Stimulated activated naive CD8-positive, alpha-beta T cell treated with anti-CD3 and anti-CD28 coated beads, Interleukin-15, amount 100 ng/mL, for 72 hours (primary cell): Measurements from ENCODE around the gene HSPA12A.

Experiments used
- ATAC-seq: fragments of 150-1000 bp; cut with Tn5 transposase; 2 replicates; pipeline ENCODE4 v1.10.0; 2021; ENCODE audit warnings: mild to moderate bottlenecking, moderate library complexity
- DNase-seq, 2 donors: peaks; one replicate each; pipeline ENCODE4 v3.0.0; 2021 to 2022
- H3K27ac Mint-ChIP-seq, 2 donors: one replicate each; pipeline ENCODE4 v1.8.0; 2022; ENCODE audit warnings: mild to moderate bottlenecking in 2 of 2, mixed read lengths in 2 of 2, moderate library complexity in 2 of 2
- H3K27me3 Mint-ChIP-seq: one replicate; pipeline ENCODE4 v1.8.0; 2022; ENCODE audit warnings: mixed read lengths
- H3K4me1 Mint-ChIP-seq: one replicate; pipeline ENCODE4 v1.8.0; 2022; ENCODE audit warnings: mild to moderate bottlenecking, mixed read lengths
- H3K4me3 Mint-ChIP-seq, 2 donors: one replicate each; pipeline ENCODE4 v1.8.0; 2022; ENCODE audit warnings: mild to moderate bottlenecking in 2 of 2, mixed read lengths in 2 of 2, moderate library complexity in 1 of 2
- H3K9me3 Mint-ChIP-seq, 2 donors: one replicate each; pipeline ENCODE4 v1.8.0; 2022; ENCODE audit warnings: mixed read lengths in 2 of 2

Gene HSPA12A, protein sequence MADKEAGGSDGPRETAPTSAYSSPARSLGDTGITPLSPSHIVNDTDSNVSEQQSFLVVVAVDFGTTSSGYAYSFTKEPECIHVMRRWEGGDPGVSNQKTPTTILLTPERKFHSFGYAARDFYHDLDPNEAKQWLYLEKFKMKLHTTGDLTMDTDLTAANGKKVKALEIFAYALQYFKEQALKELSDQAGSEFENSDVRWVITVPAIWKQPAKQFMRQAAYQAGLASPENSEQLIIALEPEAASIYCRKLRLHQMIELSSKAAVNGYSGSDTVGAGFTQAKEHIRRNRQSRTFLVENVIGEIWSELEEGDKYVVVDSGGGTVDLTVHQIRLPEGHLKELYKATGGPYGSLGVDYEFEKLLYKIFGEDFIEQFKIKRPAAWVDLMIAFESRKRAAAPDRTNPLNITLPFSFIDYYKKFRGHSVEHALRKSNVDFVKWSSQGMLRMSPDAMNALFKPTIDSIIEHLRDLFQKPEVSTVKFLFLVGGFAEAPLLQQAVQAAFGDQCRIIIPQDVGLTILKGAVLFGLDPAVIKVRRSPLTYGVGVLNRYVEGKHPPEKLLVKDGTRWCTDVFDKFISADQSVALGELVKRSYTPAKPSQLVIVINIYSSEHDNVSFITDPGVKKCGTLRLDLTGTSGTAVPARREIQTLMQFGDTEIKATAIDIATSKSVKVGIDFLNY

DNA sequence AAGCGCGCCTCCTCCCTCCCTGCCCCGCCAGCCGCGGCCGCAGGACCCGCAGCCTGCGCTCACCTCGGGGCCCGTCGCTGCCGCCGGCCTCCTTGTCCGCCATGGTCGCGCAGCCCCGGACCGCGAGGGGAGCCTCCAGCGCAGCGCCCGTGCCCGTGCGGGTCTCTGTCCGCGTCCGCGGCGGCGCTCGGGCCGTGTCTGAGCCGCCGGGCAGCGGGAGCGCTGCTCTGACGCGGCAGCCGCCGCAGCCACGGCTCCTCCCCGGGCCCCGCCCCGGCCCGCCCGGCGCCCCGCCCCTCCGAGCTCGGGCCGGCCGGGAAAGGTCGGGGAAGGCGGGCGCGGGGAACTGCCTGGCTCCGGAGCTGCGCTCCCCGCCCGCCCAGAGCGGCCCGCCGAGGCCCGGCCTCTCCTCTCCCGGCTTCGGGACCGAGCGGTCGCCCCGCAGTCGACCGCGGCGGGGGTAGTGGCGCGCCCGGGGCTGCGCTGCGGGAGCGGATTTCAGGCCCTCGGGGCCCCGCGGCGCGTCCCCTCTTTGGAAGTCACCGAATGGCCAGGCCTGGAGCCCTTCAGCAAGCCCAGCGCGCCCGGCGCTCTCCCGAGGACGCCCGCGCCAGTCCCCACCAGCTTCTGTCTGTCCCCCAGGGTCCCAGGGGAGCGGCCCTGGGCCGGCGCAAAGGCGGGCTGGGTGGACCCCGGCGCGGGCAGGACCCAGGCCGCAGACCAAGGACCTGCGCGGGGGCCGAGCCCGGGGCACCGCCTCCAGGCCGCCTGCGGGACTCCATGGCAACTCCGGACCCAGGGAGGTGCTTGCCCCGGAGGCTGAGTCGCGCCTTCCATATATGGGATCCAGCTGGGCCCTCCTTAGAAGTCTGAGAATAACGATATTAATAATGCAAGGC is at the start of gene HSPA12A:
TSS of gene HSPA12A (minus strand) at position 200 of the 899 bp plus-strand sequence. CDS start at position 103, 97 bp downstream.
- H3K4me3 Mint-ChIP-seq: peak within 1 kb of the TSS; percentile 63 to 66
- H3K9me3 Mint-ChIP-seq: peaks cover 0 to 3% of the 10 kb centered on the region in 2 donors
- ATAC-seq (peak; percentile 82), DNase-seq (peak; percentile 24 to 45)
- peaks cover 85% of the 10 kb centered on the region for H3K27me3 Mint-ChIP-seq
- H3K27ac Mint-ChIP-seq: no peak within 1 kb of the TSS
- H3K4me1 Mint-ChIP-seq: peaks cover 6% of the 10 kb centered on the region

DNA sequence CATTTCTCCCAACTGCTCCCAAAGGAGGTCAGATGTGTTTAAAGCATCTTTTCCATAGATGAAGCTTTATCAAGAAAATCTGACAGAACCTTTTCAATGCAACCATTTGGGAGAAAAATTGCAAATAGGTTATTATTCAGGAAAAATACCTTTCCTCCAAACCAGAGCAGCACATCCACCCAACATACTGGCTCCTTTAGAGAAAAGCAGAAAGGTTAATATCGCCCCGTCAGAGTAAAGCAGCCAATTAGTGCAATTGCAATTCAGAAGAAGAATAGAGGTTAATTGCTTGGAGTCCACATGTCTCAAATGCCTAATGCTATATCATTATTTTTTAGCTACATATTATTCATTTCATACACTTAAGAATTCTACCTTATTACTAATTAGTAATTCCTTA is 48.9 kb upstream of the HSPA12A start:
- no peak overlapping the region for H3K4me3 Mint-ChIP-seq
- H3K27ac Mint-ChIP-seq: no peak overlapping the region
- H3K4me1 Mint-ChIP-seq: peaks cover 20% of the 10 kb centered on the region
- ATAC-seq: no peak
- no peaks in the 10 kb centered on the region for H3K9me3 Mint-ChIP-seq
- peaks cover 29% of the 10 kb centered on the region for H3K27me3 Mint-ChIP-seq
- DNase-seq: no peak

DNA sequence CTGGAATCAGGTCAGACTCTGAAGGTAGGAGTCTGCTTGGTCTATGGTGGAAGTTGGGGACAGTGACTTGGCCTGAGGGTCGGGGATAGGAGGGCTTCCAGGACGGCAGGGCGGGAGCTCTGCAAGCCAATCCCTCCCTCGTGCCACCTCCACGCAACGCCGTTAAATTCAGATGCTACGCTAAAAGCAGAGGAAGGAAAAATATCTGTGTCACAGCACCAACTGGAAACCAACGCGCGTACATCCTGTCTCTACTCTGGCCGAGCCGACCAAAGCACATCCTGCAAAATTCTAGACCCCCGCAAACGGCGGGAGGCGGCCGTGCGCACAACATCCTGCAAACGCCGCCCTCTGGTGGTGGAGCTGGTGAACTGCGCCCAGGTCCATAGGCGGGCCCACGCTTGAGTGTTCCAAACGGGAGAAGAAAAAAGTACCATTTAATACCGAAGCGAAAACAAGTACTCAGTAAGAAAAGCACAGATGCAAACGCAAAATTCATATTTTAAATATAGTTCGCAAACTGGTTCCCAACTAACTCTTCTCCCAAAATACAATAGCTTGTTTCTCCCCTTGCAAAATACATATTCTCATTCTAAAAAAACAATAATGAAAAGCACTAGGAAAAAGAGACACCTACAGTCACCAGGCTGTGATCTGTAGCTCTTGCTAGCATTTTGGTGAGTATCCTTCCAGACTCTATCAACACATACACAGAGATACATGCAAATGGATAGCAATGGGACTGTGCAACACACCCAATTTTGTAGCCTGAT is 45.7 kb upstream of the HSPA12A start:
- H3K4me1 Mint-ChIP-seq: peaks cover 20% of the 10 kb centered on the region
- H3K4me3 Mint-ChIP-seq: peak overlapping the region; percentile 49 to 55
- peak; percentile 89 for ATAC-seq
- DNase-seq: peak; percentile 72 to 77
- peak overlapping the region; percentile 42 to 52 for H3K27ac Mint-ChIP-seq
- peaks cover 37% of the 10 kb centered on the region for H3K27me3 Mint-ChIP-seq
- H3K9me3 Mint-ChIP-seq: no peaks in the 10 kb centered on the region

DNA sequence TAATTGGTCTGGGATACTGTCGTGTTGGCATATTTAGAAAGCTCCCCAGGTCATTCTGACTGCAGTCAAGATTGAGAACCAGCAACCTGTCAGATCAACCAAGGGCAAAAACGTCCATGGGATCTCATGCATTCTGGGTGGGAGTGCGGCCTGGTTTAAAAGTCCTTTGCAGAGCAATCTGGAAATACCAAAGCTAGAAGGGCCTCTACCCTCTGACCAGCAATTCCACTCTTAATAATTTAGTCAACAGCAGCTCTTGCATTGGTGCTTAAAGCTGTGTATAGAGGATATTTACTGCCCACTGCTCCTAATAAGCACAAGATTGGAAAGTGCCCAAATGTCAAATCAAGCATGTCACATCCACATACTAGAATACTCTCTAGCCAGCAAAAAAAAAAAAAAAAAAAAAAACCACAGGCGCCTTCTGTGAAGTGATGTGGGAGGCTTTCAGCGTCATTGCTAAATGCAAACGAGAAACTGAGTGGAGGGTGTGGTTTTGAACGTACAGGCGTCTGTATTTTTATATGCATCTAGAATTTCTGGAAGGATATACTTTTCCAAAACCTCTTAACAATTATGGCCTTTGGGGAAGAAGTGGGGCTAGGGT is 44.8 kb upstream of the HSPA12A start:
- DNase-seq (no peak), ATAC-seq (no peak)
- H3K4me3 Mint-ChIP-seq: peak overlapping the region; percentile 49 to 55
- peaks cover 14% of the 10 kb centered on the region for H3K4me1 Mint-ChIP-seq
- peak overlapping the region in 1 of 2 donors; percentile 52 for H3K27ac Mint-ChIP-seq
- H3K9me3 Mint-ChIP-seq: no peaks in the 10 kb centered on the region
- H3K27me3 Mint-ChIP-seq: peaks cover 34% of the 10 kb centered on the region

DNA sequence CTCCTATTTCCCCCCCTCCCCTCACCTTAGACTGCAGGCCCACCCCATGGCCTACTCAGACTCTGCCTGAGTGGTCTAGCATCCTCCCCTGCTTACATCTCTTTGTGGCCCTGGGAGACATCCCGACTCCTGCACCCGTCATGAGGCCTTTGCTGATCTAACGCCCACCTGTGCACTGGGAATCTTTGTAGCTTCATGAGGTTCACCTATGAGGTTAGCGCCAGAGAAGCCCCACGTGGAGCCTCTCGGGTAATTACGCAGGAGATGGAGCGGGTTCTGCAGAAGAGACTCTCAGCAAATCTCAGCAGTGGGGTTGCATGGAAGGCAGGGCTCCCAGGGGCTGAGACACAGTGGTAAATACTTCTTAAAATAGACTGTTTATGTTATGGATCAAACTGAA is 43.5 kb upstream of the HSPA12A start:
- H3K4me3 Mint-ChIP-seq: no peak overlapping the region
- peaks cover 14% of the 10 kb centered on the region for H3K4me1 Mint-ChIP-seq
- no peak for DNase-seq
- peaks cover 31% of the 10 kb centered on the region for H3K27me3 Mint-ChIP-seq
- ATAC-seq: no peak
- no peaks in the 10 kb centered on the region for H3K9me3 Mint-ChIP-seq
- no peak overlapping the region for H3K27ac Mint-ChIP-seq

DNA sequence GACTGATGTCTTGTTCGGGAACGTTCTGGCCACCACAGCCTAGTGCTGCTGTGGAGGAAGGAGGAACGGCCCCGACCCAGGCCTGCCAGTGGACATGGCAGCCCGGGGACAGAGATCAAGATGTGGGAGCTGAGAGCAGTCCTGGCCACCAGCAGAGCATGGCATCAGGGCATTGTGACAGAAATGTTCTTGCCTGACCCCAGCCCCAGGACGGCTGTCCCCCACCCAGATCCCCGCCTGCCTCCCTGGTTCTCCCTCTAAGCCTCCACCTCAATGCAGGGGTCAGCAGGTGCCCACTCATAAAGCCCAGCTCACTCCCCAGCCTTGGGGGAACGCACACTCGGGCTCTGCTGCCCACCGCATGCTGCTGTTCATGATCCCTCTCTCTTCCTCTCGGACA is 42.9 kb upstream of the HSPA12A start:
- DNase-seq (no peak), ATAC-seq (no peak)
- Mint-ChIP-seq H3K4me3 (no peak overlapping the region), H3K27ac (no peak overlapping the region), H3K4me1 (peaks cover 14% of the 10 kb centered on the region), H3K27me3 (peaks cover 25% of the 10 kb centered on the region), H3K9me3 (no peaks in the 10 kb centered on the region)

DNA sequence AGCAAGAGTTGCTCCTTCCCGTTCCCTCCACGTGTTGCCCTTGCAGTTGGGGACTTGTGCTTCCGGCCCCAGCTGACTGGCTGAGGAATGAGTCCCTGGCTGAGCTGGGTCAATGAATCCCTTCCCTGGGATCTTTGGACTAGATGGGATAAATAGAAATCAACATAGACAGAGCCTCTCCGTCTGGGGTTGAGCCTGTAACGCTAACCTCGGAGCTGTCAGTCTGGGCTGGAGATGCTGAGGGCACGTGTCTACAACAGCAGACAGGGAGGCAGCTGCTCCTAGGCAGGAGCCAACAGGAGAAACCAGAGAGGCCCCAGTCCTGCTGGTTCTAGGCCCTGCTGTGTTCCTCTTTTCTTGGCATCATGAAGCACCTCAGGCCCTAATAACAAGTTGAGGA is 42.3 kb upstream of the HSPA12A start:
- Mint-ChIP-seq H3K9me3 (no peaks in the 10 kb centered on the region), H3K4me1 (peaks cover 14% of the 10 kb centered on the region), H3K4me3 (no peak overlapping the region), H3K27me3 (peaks cover 22% of the 10 kb centered on the region), H3K27ac (no peak overlapping the region)
- DNase-seq: no peak
- ATAC-seq: no peak

DNA sequence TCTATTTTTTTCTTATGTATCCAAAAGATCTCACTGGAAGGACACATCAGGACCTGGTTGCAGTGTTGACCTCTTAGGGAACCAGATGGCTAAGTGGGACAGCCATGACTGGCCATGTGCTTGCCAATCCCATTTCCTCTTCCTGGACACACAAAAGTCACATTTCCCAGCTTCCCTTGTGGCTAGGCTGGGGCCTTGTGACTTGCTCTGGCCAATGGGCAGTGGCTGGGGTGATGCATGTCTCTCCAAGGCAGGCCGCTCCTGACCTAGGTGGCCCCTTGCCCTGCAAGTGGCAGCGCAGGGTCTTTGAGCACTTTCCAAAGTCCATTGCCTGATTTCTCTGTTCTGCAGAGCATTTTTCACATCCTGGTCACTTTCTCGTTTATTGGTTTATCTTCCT is 41.7 kb upstream of the HSPA12A start:
- no peak for ATAC-seq
- DNase-seq: no peak
- Mint-ChIP-seq H3K4me3 (no peak overlapping the region), H3K27me3 (peaks cover 26% of the 10 kb centered on the region), H3K27ac (no peak overlapping the region), H3K9me3 (no peaks in the 10 kb centered on the region), H3K4me1 (peaks cover 14% of the 10 kb centered on the region)

DNA sequence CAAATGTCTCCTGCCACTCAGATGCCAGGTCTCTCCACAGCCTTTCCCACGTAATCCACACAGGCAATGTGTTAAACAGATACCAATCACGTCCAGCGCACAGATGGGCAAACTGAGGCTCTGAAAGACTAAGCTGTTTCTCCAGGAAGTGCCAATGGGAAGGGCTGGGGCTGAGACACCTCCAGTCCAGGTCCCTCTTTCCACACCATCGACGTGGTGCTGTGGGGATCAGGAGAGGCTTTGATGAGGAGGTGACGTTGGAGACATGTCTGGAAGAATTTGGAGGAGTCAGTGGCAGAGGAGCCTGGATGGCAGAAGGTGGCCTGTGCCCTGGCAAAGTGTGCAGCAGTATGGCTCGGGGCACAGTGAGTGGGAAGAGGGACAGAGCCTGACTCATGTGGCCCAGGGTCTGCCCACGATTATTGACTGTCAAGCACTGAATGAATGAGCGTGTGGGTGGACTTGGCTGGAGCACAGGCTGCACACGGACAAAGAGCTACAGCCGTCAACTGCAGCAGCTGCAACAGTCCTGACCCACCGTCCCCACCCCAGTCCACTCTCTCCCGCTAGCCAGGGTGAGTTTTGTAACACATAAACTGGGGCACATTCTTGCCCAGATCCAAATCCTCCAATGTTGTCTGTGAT is 40.8 kb upstream of the HSPA12A start:
- Mint-ChIP-seq H3K9me3 (no peaks in the 10 kb centered on the region), H3K27me3 (peaks cover 28% of the 10 kb centered on the region), H3K4me1 (peaks cover 12% of the 10 kb centered on the region), H3K27ac (no peak overlapping the region), H3K4me3 (no peak overlapping the region)
- ATAC-seq (no peak), DNase-seq (no peak)

DNA sequence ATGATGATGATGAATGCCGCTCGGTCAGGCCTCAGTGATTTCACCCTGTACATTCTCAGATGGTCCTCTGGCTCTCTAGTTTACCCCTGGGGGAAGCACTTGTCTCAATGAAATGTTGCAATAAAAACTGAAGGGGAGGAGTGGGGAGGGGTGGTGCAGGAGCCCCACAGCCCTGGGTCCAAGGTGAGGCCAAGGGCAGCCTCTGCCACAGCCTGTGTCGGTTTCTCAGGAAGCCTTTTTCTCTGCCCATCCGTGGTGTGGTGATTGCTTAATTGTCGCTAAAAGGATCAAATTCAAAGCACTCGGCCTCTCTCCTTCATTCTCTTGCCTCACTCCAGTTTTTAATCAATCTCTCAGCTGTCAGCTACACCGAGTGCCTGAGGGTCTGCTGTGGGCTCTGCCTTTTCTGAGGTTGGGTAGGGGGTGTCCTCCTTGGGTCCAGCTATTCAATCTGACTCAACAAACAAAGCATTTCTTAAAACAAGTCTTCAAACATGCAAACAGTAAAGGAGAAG is 39.1 kb upstream of the HSPA12A start:
- DNase-seq: no peak
- Mint-ChIP-seq H3K27me3 (peaks cover 42% of the 10 kb centered on the region), H3K4me1 (no peaks in the 10 kb centered on the region), H3K9me3 (no peaks in the 10 kb centered on the region), H3K4me3 (no peak overlapping the region), H3K27ac (no peak overlapping the region)
- no peak for ATAC-seq

DNA sequence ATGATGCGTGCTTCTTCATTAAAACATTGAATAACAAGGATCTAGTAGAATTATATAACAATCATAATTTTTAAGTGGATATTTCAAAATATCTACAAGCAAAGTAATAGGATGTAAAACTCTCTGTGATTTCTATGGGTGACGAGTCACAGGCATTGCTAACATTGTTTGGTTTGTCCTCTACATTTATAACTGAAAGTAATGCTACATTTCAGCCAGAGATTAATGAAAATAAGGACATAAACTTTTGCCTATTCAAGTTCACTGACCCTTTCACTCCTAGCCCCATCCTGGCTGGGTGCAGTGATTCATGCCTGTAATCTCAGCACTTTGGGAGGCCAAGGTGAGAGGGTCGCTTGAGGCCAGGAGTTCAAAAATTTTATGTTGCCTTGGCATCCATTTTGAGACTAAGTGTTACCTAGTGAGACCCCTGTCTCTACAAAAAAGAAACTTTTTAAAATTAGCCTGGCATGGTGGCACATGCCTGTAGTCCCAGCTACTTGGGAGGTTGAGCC is 38.4 kb upstream of the HSPA12A start:
- no peak for DNase-seq
- H3K4me1 Mint-ChIP-seq: no peaks in the 10 kb centered on the region
- H3K27ac Mint-ChIP-seq: no peak overlapping the region
- H3K9me3 Mint-ChIP-seq: no peaks in the 10 kb centered on the region
- no peak overlapping the region for H3K4me3 Mint-ChIP-seq
- no peak for ATAC-seq
- H3K27me3 Mint-ChIP-seq: peaks cover 45% of the 10 kb centered on the region

DNA sequence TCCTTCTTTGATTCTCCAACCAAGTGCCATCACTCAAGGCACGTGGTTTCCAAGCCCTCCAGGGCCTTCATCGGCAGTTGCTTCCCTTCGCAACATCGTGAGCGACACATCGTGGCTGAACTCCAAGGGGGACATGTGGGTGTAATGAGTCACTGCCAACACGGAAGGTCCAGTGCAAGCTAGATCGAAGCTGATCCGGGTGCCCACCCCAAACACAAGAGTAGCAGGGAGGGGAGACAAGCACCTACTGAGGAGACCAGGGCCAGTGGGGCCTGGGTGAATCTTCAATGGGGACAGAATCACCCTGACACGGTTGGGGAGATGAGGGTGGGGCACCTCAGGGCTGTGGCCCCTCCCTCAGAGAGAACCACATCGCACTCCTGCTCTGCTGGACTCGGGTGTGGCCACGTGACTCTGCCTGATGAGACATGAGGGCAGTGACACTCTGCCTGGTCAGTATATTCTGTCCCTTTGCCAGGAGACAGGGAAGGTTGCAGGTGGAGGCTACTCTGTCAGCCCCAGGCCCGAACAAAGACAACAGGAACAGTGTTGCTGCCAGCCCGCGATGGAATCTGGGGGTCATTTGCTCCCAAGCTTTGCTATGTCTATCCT is 36.8 kb upstream of the HSPA12A start:
- ATAC-seq (no peak), DNase-seq (no peak)
- Mint-ChIP-seq H3K27ac (no peak overlapping the region), H3K4me3 (no peak overlapping the region), H3K9me3 (no peaks in the 10 kb centered on the region), H3K27me3 (peaks cover 46% of the 10 kb centered on the region), H3K4me1 (no peaks in the 10 kb centered on the region)

DNA sequence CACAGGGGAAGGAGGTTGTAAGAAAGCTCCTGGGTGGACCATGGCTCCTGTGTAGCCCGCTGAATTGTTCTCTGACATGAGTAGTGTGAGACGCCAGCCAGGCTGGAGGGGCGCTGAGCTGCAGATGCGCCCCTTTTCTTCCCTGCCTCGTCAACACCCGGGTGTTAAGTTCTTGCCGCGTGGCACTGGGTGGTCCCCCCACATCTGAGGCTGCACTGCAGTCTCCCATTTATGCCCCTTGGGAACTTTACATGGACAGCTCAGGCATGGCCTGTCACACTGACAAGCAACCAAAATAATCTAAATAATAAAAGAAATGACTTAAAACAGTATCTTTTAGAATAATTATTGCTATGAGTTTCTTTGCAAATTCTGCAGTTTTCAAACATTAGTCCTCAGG is 34.6 kb upstream of the HSPA12A start:
- Mint-ChIP-seq H3K27me3 (peaks cover 46% of the 10 kb centered on the region), H3K9me3 (no peaks in the 10 kb centered on the region), H3K27ac (peak overlapping the region in 1 of 2 donors; percentile 65), H3K4me3 (no peak overlapping the region), H3K4me1 (no peaks in the 10 kb centered on the region)
- ATAC-seq (no peak), DNase-seq (no peak)
